ENCODE measurements around the gene CDC73.

DNA sequence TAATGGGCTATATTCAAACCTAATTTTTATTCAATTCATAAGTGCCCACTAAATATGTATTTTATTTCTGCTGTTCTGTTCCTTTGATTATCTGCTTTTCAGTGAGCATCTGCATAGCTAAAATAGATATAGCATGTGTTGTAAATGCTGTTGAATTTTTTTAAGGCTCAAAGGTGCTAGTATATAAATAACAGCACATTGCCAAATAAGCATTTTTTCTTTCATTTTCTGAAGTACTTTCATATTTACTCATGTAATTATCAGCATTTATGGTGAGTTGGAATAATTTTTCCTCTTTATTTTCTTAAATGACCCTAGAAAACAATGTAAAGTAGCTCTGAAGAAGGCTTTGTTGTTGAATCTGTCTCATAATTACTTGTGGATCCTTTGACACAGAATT is 134.2 kb downstream of the CDC73 start:
- no peak for TF ChIP-seq CTCF (IDR thresholded peaks at IDR 0.05; ENCODE audit: low read length)
- no peak for TF ChIP-seq EZH2 (optimal IDR thresholded peaks at IDR 0.05; ENCODE audit: low read depth, low read length)

Data from MM.1S (cell line).